K562 (cell line): ENCODE results near the gene HOXA13. TPM values are rescaled to one million over a fixed set of nuclear protein-coding genes. Genes with fewer than 3 reads are reported as not detected.

ENCODE experiments used
- ATAC-seq: fragments of 200-7000 bp; cut with Tn5 transposase; 3 replicates; pipeline ENCODE4 v1.9.1; 2020; ENCODE audit warnings: moderate library complexity
- BruUV-seq: library from RNA; stranded (reverse); fragments of 400-500 nt; replicated peaks from 2 replicates; lab custom pipeline; 2021; lab: Mats Ljungman, UMichigan
- CTCF ChIA-PET: fragments of 300-600 bp; formaldehyde crosslinking; extraction: SDS; loops from one replicate; lab custom pipeline; 2021; ENCODE audit warnings: low intra/inter-chr PET ratio; lab: Yijun Ruan, JAX
- POLR2A ChIA-PET: fragments of 300-600, 350-650 bp; sonication (Branson Sonifier 250); formaldehyde crosslinking; extraction: SDS; loops from one replicate; lab custom pipeline; 2021; ENCODE audit warnings: antibody characterized with exemption, inconsistent platforms; lab: Yijun Ruan, JAX
- DNase-seq, 4 experiments: peaks; one replicate each; pipeline versions ENCODE4 v3.0.0 to v3.0.0-alpha.2; 2011 to 2018; ENCODE audit warnings: low spot score in 3 of 4, mixed read lengths in 3 of 4; ENCODE audit errors: extremely low read depth in 1 of 4
- FAIRE-seq: peaks from 2 replicates; lab custom pipeline; 2011; peaks lifted over from hg19 to GRCh38; lab: Jason Lieb, UNC
- H2AFZ ChIP-seq: 2 replicates; pipeline ENCODE4 v1.6.0; 2011; ENCODE audit warnings: low read depth, low read length, control low read depth, inconsistent platforms
- H3K27ac ChIP-seq: fragments of 200-600 bp; 3 replicates; pipeline ENCODE4 v1.8.0; 2011; ENCODE audit warnings: low read depth, mild to moderate bottlenecking, control low read depth, inconsistent platforms, low read length, moderate library complexity, mixed read lengths; ENCODE audit errors: extremely low read depth
- H3K27me3 ChIP-seq, 2 experiments: fragments of 300-600 bp in 1 of 2; 2 replicates in 1 of 2; 3 replicates in 1 of 2; pipeline versions ENCODE4 v1.6.0 to v1.8.0; 2011; ENCODE audit warnings: inconsistent platforms in 2 of 2, low read length in 2 of 2, mild to moderate bottlenecking in 1 of 2, mixed read lengths in 1 of 2, moderate library complexity in 1 of 2; ENCODE audit not compliant: control insufficient read depth in 2 of 2, insufficient read depth in 2 of 2
- H3K36me3 ChIP-seq: fragments of 300-600 bp; 3 replicates; pipeline ENCODE4 v1.8.0; 2011; ENCODE audit warnings: mild to moderate bottlenecking, low read length, inconsistent platforms; ENCODE audit not compliant: control insufficient read depth, insufficient read depth
- H3K4me1 ChIP-seq, 2 experiments: fragments of 200-600 bp in 1 of 2; replicated peaks in 1 of 2; 2 replicates in 1 of 2; 3 replicates in 1 of 2; pipeline versions ENCODE4 v1.5.1 to v1.8.0; 2011; ENCODE audit warnings: inconsistent platforms in 2 of 2, low read length in 2 of 2, mild to moderate bottlenecking in 1 of 2, mixed read lengths in 1 of 2, moderate library complexity in 1 of 2; ENCODE audit not compliant: control insufficient read depth in 2 of 2, insufficient read depth in 2 of 2
- H3K4me2 ChIP-seq: 2 replicates; pipeline ENCODE4 v1.6.1; 2011; ENCODE audit warnings: low read length, control low read depth, inconsistent platforms, mixed read lengths; ENCODE audit not compliant: insufficient read depth
- H3K4me3 ChIP-seq: fragments of 200-600 bp; sonication (generic), shearing (Covaris generic); 2 replicates; pipeline ENCODE4 v1.5.1; 2016; ENCODE audit warnings: control low read depth, inconsistent platforms
- H3K79me2 ChIP-seq: fragments of 200-600 bp; 3 replicates; pipeline ENCODE4 v1.8.0; 2011; ENCODE audit warnings: low read length, inconsistent platforms; ENCODE audit not compliant: control insufficient read depth, insufficient read depth
- H3K9ac ChIP-seq, 2 experiments: 2 replicates each; pipeline versions ENCODE4 v1.6.0 to v1.6.1; 2011; ENCODE audit warnings: low read depth in 2 of 2, low read length in 2 of 2, control low read depth in 1 of 2, inconsistent platforms in 1 of 2, mild to moderate bottlenecking in 1 of 2, mixed read lengths in 1 of 2; ENCODE audit not compliant: insufficient read depth in 1 of 2
- H3K9me1 ChIP-seq: one replicate; pipeline ENCODE4 v1.6.0; 2011; ENCODE audit warnings: inconsistent platforms, mild to moderate bottlenecking, low read length, moderate library complexity; ENCODE audit not compliant: control insufficient read depth, insufficient read depth
- H3K9me3 ChIP-seq: replicated peaks from 2 replicates; pipeline ENCODE4 v1.5.1; 2011; ENCODE audit warnings: low read depth, low read length, inconsistent platforms; ENCODE audit not compliant: control insufficient read depth, insufficient read depth
- H4K20me1 ChIP-seq: replicated peaks from 2 replicates; pipeline ENCODE4 v1.6.1; 2011; ENCODE audit warnings: low read length, inconsistent platforms, mixed read lengths; ENCODE audit not compliant: control insufficient read depth, insufficient read depth
- CBX3 ChIP-seq, 2 experiments: IDR thresholded peaks; 1 replicate in 1 of 2; 2 replicates in 1 of 2; pipeline ENCODE4 v1.6.1; 2012; ENCODE audit warnings: inconsistent platforms in 2 of 2, low read length in 2 of 2, borderline replicate concordance in 1 of 2, control low read depth in 1 of 2
- WGBS: fragments of 100-300 bp; shearing (Covaris generic); methylation state at CpG from one replicate; pipeline ENCODE4 v1.1.6; 2016; ENCODE audit warnings: low coverage, mixed read lengths; ENCODE audit not compliant: insufficient coverage; ENCODE audit errors: missing lambda C conversion rate; 5-methylcytosine and 5-hydroxymethylcytosine counted together
- in situ Hi-C: fragments of 300-500 bp; cut with MboI; formaldehyde crosslinking; loops from 4 replicates; pipeline ENCODE4 v1.15.0; 2018; ENCODE audit warnings: inconsistent platforms, mixed read lengths
- intact Hi-C: fragments of 100-400 bp; cut with micrococcal nuclease; formaldehyde crosslinking; loops from 2 replicates; pipeline ENCODE4 v1.14.2; 2022
- polyA plus RNA-seq, 8 experiments: library from polyadenylated mRNA; depleted of rRNA in 4 of 8; stranded (reverse) in 5 of 8; unstranded in 3 of 8; fragments of >200 nt; fragmentation: Nextera tagmentation in 2 of 8; fragmentation: Illumina TruSeq in 1 of 8; extraction: Ambion mirVana in 2 of 8; extraction: Trizol in 1 of 8; gene quantifications; 2 replicates each; pipeline versions ENCODE4 v1.2.1 to v1.2.3, GENCODE V29; 2011 to 2014; ENCODE audit warnings: inconsistent platforms in 1 of 8, missing spikeins in 1 of 8
- total RNA-seq, 7 experiments: library from RNA; depleted of rRNA in 6 of 7; stranded (reverse); fragments of >200 nt in 6 of 7; fragmentation: Illumina TruSeq in 2 of 7; extraction: Trizol in 2 of 7; gene quantifications; 2 replicates each; pipeline versions ENCODE4 v1.2.1 to v1.2.3, GENCODE V29; 2011 to 2021; ENCODE audit warnings: low replicate concordance in 1 of 7
- TF ChIP-seq, protein P1 (sequence below): fragments of 450-650 bp; IDR thresholded peaks from 2 replicates; pipeline ENCODE4 v1.6.1; 2018; ENCODE audit warnings: mild to moderate bottlenecking, low read depth; ENCODE audit not compliant: partially characterized antibody
- TF ChIP-seq, protein P2 (sequence below): fragments of 450-650 bp; conservative IDR thresholded peaks from 2 replicates; pipeline ENCODE4 v1.6.1; 2016; ENCODE audit warnings: missing genetic modification characterization, low read depth, mild to moderate bottlenecking, missing compliant biosample characterization, moderate library complexity

HOXA13 gene
- total and polyA plus RNA-seq, 9 of the 15 experiments (the other 6 are each of a cell fraction or from before 2014, with no cell fraction given), result not detected

DNA sequence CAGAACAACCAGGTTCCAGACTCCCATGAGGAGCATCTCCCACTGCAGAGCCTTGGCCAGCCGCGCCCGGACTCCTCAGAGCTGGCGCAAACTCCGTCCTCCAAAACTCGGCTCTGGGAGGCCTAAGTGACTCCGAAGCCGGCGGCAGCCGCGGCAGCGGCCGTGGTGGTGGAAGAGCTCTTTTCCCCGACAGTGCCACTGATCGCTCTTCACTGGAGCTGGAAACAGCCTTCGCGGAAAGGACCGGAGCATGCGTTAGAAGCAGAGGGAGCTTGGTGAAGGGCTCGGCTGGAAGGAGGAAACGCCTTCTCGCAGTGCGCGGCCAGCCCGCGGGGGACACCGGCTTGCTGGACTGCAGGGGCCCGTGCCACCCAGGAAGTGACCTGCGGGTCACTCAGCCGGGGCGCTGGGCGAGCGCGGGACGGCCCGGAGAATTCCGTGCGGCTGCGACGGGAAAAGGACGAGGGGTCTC lies 5.0 kb upstream of the HOXA13 start:
- no peak for TF ChIP-seq CBX3 (IDR thresholded peaks at IDR 0.05; ENCODE audit: borderline replicate concordance in 1 of 2, low read length in 2 of 2)
- TF ChIP-seq, protein P1, sequence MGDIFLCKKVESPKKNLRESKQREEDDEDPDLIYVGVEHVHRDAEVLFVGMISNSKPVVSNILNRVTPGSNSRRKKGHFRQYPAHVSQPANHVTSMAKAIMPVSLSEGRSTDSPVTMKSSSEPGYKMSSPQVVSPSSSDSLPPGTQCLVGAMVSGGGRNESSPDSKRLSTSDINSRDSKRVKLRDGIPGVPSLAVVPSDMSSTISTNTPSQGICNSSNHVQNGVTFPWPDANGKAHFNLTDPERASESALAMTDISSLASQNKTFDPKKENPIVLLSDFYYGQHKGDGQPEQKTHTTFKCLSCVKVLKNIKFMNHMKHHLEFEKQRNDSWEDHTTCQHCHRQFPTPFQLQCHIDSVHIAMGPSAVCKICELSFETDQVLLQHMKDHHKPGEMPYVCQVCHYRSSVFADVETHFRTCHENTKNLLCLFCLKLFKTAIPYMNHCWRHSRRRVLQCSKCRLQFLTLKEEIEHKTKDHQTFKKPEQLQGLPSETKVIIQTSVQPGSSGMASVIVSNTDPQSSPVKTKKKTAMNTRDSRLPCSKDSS, result no peak
- TF ChIP-seq, protein P2, sequence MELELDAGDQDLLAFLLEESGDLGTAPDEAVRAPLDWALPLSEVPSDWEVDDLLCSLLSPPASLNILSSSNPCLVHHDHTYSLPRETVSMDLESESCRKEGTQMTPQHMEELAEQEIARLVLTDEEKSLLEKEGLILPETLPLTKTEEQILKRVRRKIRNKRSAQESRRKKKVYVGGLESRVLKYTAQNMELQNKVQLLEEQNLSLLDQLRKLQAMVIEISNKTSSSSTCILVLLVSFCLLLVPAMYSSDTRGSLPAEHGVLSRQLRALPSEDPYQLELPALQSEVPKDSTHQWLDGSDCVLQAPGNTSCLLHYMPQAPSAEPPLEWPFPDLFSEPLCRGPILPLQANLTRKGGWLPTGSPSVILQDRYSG (tag), result no peak
- Histone ChIP-seq H3K4me3 (no peak overlapping the region), H3K27me3 (peaks cover 45 to 77% of the 10 kb centered on the region in 2 experiments), H3K4me1 (peaks cover 0 to 15% of the 10 kb centered on the region in 2 experiments; a peak in 2 of 5 replicates), H3K9me1 (no peaks in the 10 kb centered on the region), H3K27ac (no peak overlapping the region), H3K4me2 (no peak overlapping the region), H4K20me1 (peaks cover 9% of the 10 kb centered on the region; the same call in 1 of the 2 replicates), H3K9me3 (no peaks in the 10 kb centered on the region), H3K9ac (no peak overlapping the region), H3K79me2 (no peaks in the 10 kb centered on the region), H3K36me3 (no peaks in the 10 kb centered on the region), H2AFZ (no peak overlapping the region)
- intact Hi-C loops (no loop called here), in situ Hi-C loops (loop anchor here (5.0 to 10.0 kb wide), 4 partner anchors 370 to 812 kb away; no protein-coding TSS in a partner anchor)
- ChIA-PET CTCF (interaction anchor here (0.7 kb wide), 1 partner anchor 27 kb away, joined by 3 read pairs; no protein-coding TSS in a partner anchor), POLR2A (no interaction called here)
- FAIRE-seq (no peak), ATAC-seq (no peak), DNase-seq (no peak)
- no TSS peak for BruUV-seq
- WGBS, result 12% methylated on average over 33 of the region's 41 CpGs
